Measurements from ENCODE around the gene TSPAN10.
"Not testable (repeated sequence)": the region's sequence is repeated elsewhere in the genome, so short reads cannot be mapped to it uniquely, and the experiment has no call there.

Gene TSPAN10

GRCh38 chr17:81609541-81610311 lies 27.3 kb upstream of the TSPAN10 start:
- ATAC-seq (replicated peaks; ENCODE audit: extremely low read depth, poor library complexity, severe bottlenecking) (no peak), DNase-seq (ENCODE audit: low spot score in 2 of 2) (no peak)
- Mint-ChIP-seq H3K27ac (ENCODE audit: low read depth) (no peak overlapping the region), H3K27me3 (no peaks in the 10 kb centered on the region), H3K4me3 (no peak overlapping the region), H3K4me1 (peaks cover 15% of the 10 kb centered on the region), H3K9me3 (no peaks in the 10 kb centered on the region), H3K36me3 (ENCODE audit: insufficient read depth) (peaks cover 67% of the 10 kb centered on the region)

DNA sequence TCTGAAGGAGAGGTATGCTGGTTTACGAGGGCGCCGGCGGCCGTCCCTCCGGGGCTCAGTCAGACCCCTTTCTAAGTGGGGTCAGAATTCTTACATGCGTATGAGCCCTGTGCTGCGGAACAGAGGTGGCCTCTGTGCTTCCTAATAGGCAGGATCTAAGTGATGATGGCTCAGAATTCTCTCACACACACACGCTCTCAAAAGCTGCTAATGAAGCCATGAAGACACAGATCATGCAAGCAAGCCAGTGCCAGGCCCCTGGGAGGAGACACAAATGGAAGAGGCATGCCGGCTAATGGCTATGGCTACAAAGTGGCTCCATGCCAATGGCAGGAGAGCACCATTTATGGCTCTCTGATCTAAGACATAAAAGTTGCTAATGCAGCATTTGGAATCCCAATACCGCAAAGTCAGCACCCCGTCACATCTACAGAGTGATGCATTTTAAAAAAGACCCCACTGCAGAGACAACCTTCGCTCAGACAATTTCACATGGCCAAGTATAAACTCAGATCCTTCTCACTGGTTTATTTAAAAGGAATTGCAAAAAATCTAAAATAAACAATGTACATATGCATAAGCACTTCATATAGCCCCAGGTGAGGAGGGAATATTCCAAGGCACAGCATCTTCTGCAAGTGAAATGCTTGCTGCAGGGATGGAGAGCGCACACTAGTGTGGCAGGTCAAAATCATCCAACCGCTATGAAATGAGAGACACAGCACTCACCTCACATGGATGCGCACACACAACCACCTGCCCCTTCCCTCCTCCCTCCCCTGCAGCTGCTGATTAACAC lies 24.6 kb upstream of the TSPAN10 start:
- H3K4me3 Mint-ChIP-seq, result no peak overlapping the region

DNA sequence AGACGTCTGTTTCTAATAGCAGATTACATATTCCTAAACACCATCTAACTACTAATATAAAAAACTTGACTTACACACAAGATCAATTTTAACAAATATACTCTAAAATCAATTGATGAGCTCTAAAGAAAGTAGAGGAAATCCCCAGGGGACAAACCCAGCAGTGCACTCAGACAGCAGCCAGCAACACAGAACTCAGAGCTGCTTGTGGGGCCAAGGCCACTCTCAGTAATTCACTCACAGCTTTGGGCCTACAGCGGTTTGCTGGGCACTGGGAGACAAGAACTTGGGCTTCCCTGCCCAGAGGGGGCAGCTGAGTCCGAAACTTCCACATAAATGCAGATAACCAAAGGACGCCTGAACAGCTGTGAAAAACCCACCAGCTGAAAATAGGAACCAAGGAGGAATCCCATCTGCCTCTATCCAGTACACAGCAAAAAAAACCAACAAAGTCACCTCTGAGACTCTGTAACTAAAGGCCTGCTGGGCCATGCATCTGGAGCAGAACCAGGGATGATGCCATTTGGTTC lies 21.5 kb upstream of the TSPAN10 start:
- Mint-ChIP-seq H3K27ac (ENCODE audit: low read depth) (peak overlapping the region; percentile 73), H3K36me3 (ENCODE audit: insufficient read depth) (peaks cover 58% of the 10 kb centered on the region), H3K9me3 (no peaks in the 10 kb centered on the region), H3K4me1 (peaks cover 27% of the 10 kb centered on the region), H3K27me3 (no peaks in the 10 kb centered on the region), H3K4me3 (no peak overlapping the region)
- no peak for DNase-seq (ENCODE audit: low spot score in 2 of 2)
- no peak for ATAC-seq (replicated peaks; ENCODE audit: extremely low read depth, poor library complexity, severe bottlenecking)

More for the DNA sequence above, 24.6 kb upstream of the TSPAN10 start:
- peaks cover 57% of the 10 kb centered on the region for H3K36me3 Mint-ChIP-seq (ENCODE audit: insufficient read depth)
- peaks cover 27% of the 10 kb centered on the region for H3K4me1 Mint-ChIP-seq
- no peak for DNase-seq (ENCODE audit: low spot score in 2 of 2)
- H3K27me3 Mint-ChIP-seq, result no peaks in the 10 kb centered on the region
- no peak for ATAC-seq (replicated peaks; ENCODE audit: extremely low read depth, poor library complexity, severe bottlenecking)
- H3K27ac Mint-ChIP-seq (ENCODE audit: low read depth), result no peak overlapping the region
- no peaks in the 10 kb centered on the region for H3K9me3 Mint-ChIP-seq

GRCh38 chr17:81616877-81617276 lies 20.1 kb upstream of the TSPAN10 start:
- H3K9me3 Mint-ChIP-seq, result no peaks in the 10 kb centered on the region
- H3K27me3 Mint-ChIP-seq, result no peaks in the 10 kb centered on the region
- peaks cover 27% of the 10 kb centered on the region for H3K4me1 Mint-ChIP-seq
- no peak for DNase-seq (ENCODE audit: low spot score in 2 of 2)
- H3K36me3 Mint-ChIP-seq (ENCODE audit: insufficient read depth), result peaks cover 61% of the 10 kb centered on the region
- no peak overlapping the region for H3K27ac Mint-ChIP-seq (ENCODE audit: low read depth)
- no peak for ATAC-seq (replicated peaks; ENCODE audit: extremely low read depth, poor library complexity, severe bottlenecking)
- no peak overlapping the region for H3K4me3 Mint-ChIP-seq

GRCh38 chr17:81618307-81618706 lies 18.7 kb upstream of the TSPAN10 start:
- not testable (repeated sequence) for DNase-seq (ENCODE audit: low spot score in 2 of 2); H3K4me3 Mint-ChIP-seq; H3K27ac Mint-ChIP-seq (ENCODE audit: low read depth); H3K9me3 Mint-ChIP-seq; ATAC-seq (replicated peaks; ENCODE audit: extremely low read depth, poor library complexity, severe bottlenecking); H3K27me3 Mint-ChIP-seq
- peaks cover 24% of the 10 kb centered on the region for H3K4me1 Mint-ChIP-seq
- H3K36me3 Mint-ChIP-seq (ENCODE audit: insufficient read depth), result peaks cover 54% of the 10 kb centered on the region

- ATAC-seq (replicated peaks; ENCODE audit: extremely low read depth, poor library complexity, severe bottlenecking) (no peak), DNase-seq (ENCODE audit: low spot score in 2 of 2) (no peak)
- H3K27ac Mint-ChIP-seq (ENCODE audit: low read depth), result no peak overlapping the region
- no peak overlapping the region for H3K4me3 Mint-ChIP-seq
- peaks cover 59% of the 10 kb centered on the region for H3K36me3 Mint-ChIP-seq (ENCODE audit: insufficient read depth)
- peaks cover 18% of the 10 kb centered on the region for H3K4me1 Mint-ChIP-seq
- H3K27me3 Mint-ChIP-seq, result no peaks in the 10 kb centered on the region
- no peaks in the 10 kb centered on the region for H3K9me3 Mint-ChIP-seq
Measured at GRCh38 chr17:81621494-81622130, 15.4 kb upstream of the TSPAN10 start.

DNA sequence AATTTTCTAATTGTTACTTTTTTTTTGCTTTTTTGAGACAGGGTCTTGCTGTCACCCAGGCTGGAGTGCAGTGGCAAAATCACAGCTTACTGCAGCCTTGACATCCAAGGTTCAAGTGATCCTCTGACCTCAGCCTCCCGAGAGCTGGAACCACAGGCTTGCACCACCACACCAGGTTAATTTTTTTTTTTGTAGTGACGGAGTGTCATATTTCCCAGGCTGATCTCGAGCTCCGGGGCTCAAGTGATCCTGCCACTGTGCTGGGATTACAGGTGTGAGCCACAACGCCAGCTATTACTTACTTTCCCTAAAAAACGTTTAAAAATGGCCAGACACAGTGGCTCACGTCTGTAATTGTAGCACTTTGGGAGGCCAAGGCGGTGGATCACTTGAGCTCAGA lies 6.7 kb upstream of the TSPAN10 start:
- Mint-ChIP-seq H3K4me1 (peaks cover 8% of the 10 kb centered on the region), H3K36me3 (ENCODE audit: insufficient read depth) (peaks cover 51% of the 10 kb centered on the region), H3K27ac (ENCODE audit: low read depth) (no peak overlapping the region), H3K9me3 (no peaks in the 10 kb centered on the region), H3K27me3 (no peaks in the 10 kb centered on the region), H3K4me3 (no peak overlapping the region)
- DNase-seq (ENCODE audit: low spot score in 2 of 2) (no peak), ATAC-seq (replicated peaks; ENCODE audit: extremely low read depth, poor library complexity, severe bottlenecking) (no peak)

DNA sequence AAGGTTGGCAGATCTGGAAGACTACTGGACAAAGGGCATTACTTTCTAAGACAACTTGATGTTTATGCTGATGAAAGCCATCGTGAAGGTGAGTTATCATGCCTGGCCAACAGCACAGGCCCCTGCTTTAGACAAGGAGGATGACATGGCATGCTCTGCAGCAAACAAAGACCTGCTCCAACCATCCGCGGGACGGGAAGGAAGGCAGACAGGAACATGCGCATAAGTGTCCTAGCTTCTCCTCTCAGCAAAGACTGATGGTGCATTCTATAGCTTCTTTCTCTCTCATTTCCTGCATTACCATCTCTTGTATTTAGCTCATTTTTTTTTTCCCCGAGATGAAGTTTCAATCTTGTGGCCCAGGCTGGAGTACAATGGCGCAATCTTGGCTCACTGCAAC lies 5.5 kb upstream of the TSPAN10 start:
- no peak overlapping the region for H3K27ac Mint-ChIP-seq (ENCODE audit: low read depth)
- peaks cover 17% of the 10 kb centered on the region for H3K4me1 Mint-ChIP-seq
- H3K4me3 Mint-ChIP-seq, result no peak overlapping the region
- ATAC-seq (replicated peaks; ENCODE audit: extremely low read depth, poor library complexity, severe bottlenecking) (no peak), DNase-seq (ENCODE audit: low spot score in 2 of 2) (no peak)
- H3K27me3 Mint-ChIP-seq, result no peaks in the 10 kb centered on the region
- H3K9me3 Mint-ChIP-seq, result no peaks in the 10 kb centered on the region
- H3K36me3 Mint-ChIP-seq (ENCODE audit: insufficient read depth), result peaks cover 41% of the 10 kb centered on the region

GRCh38 chr17:81635431-81635830 lies 1.6 kb upstream of the TSPAN10 start:
- ATAC-seq (replicated peaks; ENCODE audit: extremely low read depth, poor library complexity, severe bottlenecking), result no peak
- H3K27ac Mint-ChIP-seq (ENCODE audit: low read depth), result no peak overlapping the region
- H3K9me3 Mint-ChIP-seq, result no peaks in the 10 kb centered on the region
- DNase-seq (ENCODE audit: low spot score in 2 of 2), result no peak
- peaks cover 17% of the 10 kb centered on the region for H3K4me1 Mint-ChIP-seq
- H3K36me3 Mint-ChIP-seq (ENCODE audit: insufficient read depth), result peaks cover 12% of the 10 kb centered on the region
- H3K4me3 Mint-ChIP-seq, result peak overlapping the region; percentile 93
- H3K27me3 Mint-ChIP-seq, result no peaks in the 10 kb centered on the region

- DNase-seq (ENCODE audit: low spot score in 2 of 2), result no peak
- Mint-ChIP-seq H3K36me3 (ENCODE audit: insufficient read depth) (peaks cover 8% of the 10 kb centered on the region), H3K4me3 (peak overlapping the region; percentile 93), H3K27ac (ENCODE audit: low read depth) (peak overlapping the region; percentile 96), H3K27me3 (no peaks in the 10 kb centered on the region), H3K9me3 (no peaks in the 10 kb centered on the region), H3K4me1 (peaks cover 17% of the 10 kb centered on the region)
- ATAC-seq (replicated peaks; ENCODE audit: extremely low read depth, poor library complexity, severe bottlenecking), result no peak
Measured at GRCh38 chr17:81635973-81636504, 957 bp upstream of the TSPAN10 start.

- Mint-ChIP-seq H3K4me3 (no peak overlapping the region), H3K9me3 (no peaks in the 10 kb centered on the region), H3K36me3 (ENCODE audit: insufficient read depth) (peaks cover 7% of the 10 kb centered on the region), H3K4me1 (peaks cover 12% of the 10 kb centered on the region), H3K27me3 (no peaks in the 10 kb centered on the region), H3K27ac (ENCODE audit: low read depth) (no peak overlapping the region)
- DNase-seq (ENCODE audit: low spot score in 2 of 2), result no peak
- no peak for ATAC-seq (replicated peaks; ENCODE audit: extremely low read depth, poor library complexity, severe bottlenecking)
Measured at GRCh38 chr17:81638683-81639082, 1.7 kb downstream of the TSPAN10 start.

DNA sequence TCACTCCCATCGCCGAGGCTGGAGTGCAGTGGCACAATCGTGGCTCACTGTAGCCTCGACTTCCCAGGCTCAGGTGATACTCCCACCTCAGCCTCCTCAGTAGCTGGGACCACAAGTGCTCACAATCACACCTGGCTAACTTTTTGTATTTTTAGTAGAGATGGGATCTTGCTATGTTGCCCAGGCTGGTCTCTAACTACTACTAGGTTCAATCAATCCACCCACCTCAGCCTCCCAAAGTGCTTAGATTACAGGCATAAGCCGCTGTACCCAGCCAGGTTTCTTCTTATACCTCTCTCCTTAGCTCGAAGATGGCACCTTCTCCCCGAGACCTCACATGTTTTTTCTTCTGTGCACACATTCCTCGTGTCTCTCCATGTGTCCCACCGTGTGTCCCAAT lies 3.0 kb downstream of the TSPAN10 start:
- no peak overlapping the region for H3K4me3 Mint-ChIP-seq
- no peaks in the 10 kb centered on the region for H3K9me3 Mint-ChIP-seq
- DNase-seq (ENCODE audit: low spot score in 2 of 2) (no peak), ATAC-seq (replicated peaks; ENCODE audit: extremely low read depth, poor library complexity, severe bottlenecking) (no peak)
- peaks cover 12% of the 10 kb centered on the region for H3K4me1 Mint-ChIP-seq
- peaks cover 7% of the 10 kb centered on the region for H3K36me3 Mint-ChIP-seq (ENCODE audit: insufficient read depth)
- H3K27me3 Mint-ChIP-seq, result no peaks in the 10 kb centered on the region
- H3K27ac Mint-ChIP-seq (ENCODE audit: low read depth), result no peak overlapping the region
